Measurements from ENCODE around the gene ZIC4.

ZIC4 gene

DNA sequence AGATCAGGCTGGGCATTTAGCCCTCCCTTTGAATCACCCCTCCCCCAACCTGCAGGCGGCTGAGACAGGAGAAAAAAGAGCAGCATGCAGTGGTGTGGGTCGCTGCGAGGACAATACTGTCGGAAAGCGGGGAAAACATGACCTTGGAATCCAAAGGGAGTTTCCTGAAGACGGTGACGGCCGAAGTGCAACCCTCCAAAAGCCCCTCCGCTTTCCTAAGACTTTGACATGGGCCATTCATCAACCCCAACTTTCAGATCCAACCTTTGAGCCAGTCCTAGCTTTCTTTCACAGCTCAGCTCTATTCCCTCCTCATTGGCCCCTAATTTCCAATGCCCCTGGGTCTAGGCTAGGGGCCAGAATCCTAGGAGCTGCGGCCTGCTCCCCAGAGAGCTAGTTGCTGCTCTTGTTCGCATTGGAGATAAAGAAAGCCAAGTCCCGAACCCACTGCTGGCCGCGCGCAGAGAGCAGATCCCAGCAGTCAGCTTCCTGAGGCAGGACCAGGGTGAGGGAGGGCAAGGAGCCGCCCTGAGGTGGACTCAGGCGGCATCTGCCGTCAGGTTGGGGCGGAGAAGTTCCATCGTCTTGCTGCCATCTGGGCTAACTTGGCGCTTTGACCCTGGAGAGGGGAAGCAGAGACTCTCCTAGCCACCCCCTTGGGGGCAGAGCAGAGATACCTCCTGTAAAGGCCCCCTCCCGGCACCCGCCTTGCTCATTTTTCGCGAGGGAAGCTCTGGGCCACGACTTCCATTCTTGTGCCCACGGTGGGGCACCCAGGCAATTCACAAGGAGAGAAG, 914 bp downstream of the ZIC4 start:
- no peak for DNase-seq (ENCODE audit: low spot score)

DNA sequence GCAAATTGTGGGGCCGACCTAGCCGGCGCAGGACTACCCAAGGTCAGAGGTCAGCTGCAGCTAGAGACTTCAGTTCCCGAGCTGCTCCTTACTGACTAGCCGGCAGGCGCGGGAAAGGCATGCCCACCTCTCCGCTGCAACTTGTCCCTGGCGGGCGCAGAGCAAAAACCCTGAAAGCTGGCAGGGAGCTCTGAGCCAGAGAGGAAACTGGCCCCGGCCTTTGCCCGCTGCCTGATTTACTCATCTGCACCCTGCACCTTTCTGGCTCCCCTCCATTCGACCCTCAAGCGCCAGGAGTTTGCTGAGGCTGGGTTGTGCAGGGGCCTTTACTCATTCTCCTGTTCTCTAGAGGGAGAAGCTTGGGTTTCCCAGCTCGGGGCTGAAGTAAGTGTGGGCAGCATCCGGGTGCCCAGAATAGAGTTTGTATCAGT, 1.5 kb downstream of the ZIC4 start:
- DNase-seq (ENCODE audit: low spot score) = no peak

- no peak for DNase-seq (ENCODE audit: low spot score)
Measured at GRCh38 chr3:147404000-147404799, 2.1 kb downstream of the ZIC4 start.

DNA sequence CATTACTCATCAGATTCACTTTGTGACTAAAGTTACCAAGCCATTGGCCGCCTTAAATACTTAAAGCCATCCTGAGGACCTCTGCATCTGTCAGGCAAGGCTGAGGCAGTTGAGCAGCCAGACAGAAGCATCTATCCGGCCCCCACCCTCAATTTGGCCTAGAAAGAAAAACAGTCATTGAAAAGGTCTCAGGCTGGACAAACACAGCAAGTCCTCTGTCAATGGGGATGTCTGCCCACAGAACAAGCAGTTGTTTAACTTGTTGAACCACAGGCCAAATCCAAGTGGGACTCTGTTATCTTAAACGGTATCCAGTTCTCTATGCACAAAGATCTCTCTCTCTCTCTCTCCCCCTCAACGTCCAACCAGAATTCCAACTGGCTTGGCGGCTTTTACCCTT, 2.8 kb downstream of the ZIC4 start:
- DNase-seq (ENCODE audit: low spot score) = no peak

DNA sequence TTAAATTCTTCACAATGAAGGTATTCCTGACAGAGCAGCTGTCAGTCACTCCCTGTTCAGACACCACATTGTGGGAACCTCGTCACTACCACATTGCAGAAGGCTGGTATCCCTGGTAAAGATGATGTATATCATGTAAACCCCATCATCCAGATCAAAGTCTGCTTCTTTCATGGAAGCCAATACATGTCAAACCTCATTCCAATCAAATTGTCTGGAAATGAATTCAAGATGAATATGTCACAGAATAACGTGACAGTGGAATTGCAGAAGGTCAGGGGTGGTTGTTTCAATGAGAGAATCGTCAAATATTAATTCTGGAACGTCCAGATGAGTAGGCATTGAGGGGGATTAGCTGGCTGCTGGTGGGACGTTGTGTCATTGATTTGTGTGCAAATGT, 4.2 kb downstream of the ZIC4 start:
- no peak for DNase-seq (ENCODE audit: low spot score)

DNA sequence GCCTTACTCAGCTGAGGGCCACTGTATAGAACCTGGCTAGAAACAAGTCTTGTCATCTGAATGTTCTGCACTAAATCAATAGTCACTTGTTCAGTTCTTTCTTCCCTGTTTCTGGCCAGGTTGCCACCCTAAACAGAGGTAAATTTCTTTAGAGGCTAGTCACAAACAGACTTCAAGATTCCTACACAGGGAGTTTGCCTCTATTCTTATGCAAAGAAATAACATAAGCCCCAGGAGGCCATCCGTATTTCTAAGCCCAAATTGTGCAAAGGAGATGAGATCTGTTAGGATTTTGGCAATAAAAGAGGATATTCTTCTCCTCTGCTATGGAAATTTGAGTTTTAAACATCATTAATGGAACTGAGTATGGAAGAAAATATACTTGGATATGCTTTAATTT, 4.9 kb downstream of the ZIC4 start:
- no peak for DNase-seq (ENCODE audit: low spot score)

GRCh38 chr3:147400999-147401398, 5.3 kb downstream of the ZIC4 start:
- DNase-seq (ENCODE audit: low spot score) = no peak

DNA sequence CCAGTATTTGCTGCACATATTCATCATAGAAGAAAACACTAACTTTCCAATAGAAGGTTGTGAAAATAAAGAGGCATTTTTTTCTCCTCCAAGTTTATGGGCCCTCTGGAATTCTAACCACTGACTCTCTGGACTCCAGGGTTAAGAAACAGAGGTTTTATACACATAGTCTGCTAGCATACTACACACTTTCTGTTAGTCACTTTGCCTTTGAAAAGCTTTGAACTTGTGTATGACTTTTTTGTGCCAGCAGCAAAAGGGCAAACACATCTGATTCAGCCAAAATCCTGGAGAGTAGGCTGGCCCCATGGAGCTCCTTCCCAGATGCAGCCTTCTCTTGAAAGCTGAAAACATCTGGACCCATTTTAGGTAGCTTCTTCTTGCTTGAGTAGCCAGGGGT, 6.2 kb downstream of the ZIC4 start:
- no peak for DNase-seq (ENCODE audit: low spot score)

GRCh38 chr3:147398813-147399534, 7.4 kb downstream of the ZIC4 start:
- no peak for DNase-seq (ENCODE audit: low spot score)

GRCh38 chr3:147397875-147398812, 8.2 kb downstream of the ZIC4 start:
- DNase-seq (ENCODE audit: low spot score) = no peak

GRCh38 chr3:147397155-147397874, 9.0 kb downstream of the ZIC4 start:
- DNase-seq (ENCODE audit: low spot score) = no peak

DNA sequence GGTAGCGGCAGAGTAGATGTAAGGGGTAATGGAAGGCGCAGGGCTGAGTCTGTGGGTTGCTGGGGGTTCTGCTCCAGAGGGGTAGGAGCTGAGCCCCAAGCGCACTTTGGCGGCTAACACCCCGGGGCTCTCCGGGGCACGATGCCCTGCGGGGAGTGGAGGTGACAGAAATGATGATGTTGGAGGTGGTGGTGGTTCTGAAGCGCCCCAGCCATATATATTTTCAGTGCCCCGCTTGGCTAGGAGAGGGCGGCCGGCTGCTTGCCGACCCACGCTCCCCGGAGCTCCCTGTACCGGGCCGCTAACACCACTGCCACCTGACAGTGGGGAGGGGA, 9.7 kb downstream of the ZIC4 start:
- no peak for DNase-seq (ENCODE audit: low spot score)

DNA sequence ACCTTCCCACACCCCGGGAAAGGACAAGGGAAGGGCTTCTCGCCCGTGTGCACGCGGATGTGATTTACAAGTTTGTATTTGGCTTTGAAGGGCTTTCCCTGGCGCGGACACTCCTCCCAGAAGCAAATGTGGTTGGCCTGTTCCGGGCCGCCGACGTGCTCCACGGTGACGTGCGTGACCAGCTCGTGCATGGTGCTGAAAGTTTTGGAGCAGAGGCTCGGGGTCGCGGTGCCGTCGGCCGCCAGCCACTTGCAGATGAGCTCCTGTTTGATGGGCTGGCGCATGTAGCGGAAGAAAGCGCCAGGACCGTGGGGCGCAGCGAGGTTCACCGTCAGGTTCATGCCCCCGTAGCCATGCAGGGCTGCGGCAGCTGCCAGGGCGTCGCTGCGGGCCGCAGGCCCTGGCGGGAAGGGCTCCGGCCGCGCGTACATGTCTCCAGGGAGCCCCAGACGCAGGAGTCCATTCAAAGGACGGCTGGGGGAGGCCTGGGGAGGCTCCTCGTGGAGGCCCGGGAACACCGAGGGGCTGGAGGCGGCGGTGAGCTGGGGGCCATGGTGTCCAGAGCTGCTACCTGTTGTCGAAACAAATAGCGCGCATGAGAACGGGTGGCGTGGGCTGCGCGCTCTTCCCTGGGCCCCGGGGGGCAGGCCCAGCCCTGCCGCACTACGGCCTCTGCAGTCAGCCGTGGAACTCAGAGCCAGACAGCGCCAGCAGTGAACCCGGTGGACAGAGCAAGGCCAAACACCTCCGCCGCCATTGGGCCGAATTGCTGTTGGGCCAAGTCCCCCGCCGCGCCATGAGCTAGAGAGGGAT, 10.2 kb downstream of the ZIC4 start:
- no peak for DNase-seq (ENCODE audit: low spot score)

DNA sequence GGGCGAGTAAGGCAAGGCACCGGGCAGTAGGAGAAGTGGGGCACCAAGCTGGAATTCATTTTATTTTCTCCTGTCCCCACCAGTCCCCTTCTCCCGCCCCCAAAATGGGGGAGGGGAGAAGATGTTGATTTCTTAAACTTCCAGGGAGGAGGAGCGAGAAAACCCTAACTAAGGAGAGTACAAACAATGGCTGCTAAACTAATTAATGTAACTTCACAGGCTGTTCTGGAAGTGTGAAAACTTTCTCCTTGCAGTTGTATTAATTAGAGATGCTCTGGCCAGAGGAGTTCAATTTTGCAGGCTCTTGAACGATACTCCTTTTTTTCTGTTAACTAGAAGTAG, 11.5 kb downstream of the ZIC4 start:
- DNase-seq (ENCODE audit: low spot score) = no peak

GRCh38 chr3:147393943-147394883, 12.1 kb downstream of the ZIC4 start:
- DNase-seq (ENCODE audit: low spot score) = no peak

GRCh38 chr3:147393261-147393942, 12.9 kb downstream of the ZIC4 start:
- DNase-seq (ENCODE audit: low spot score) = no peak

- DNase-seq (ENCODE audit: low spot score) = no peak
Measured at GRCh38 chr3:147392625-147392946, 13.8 kb downstream of the ZIC4 start.

DNA sequence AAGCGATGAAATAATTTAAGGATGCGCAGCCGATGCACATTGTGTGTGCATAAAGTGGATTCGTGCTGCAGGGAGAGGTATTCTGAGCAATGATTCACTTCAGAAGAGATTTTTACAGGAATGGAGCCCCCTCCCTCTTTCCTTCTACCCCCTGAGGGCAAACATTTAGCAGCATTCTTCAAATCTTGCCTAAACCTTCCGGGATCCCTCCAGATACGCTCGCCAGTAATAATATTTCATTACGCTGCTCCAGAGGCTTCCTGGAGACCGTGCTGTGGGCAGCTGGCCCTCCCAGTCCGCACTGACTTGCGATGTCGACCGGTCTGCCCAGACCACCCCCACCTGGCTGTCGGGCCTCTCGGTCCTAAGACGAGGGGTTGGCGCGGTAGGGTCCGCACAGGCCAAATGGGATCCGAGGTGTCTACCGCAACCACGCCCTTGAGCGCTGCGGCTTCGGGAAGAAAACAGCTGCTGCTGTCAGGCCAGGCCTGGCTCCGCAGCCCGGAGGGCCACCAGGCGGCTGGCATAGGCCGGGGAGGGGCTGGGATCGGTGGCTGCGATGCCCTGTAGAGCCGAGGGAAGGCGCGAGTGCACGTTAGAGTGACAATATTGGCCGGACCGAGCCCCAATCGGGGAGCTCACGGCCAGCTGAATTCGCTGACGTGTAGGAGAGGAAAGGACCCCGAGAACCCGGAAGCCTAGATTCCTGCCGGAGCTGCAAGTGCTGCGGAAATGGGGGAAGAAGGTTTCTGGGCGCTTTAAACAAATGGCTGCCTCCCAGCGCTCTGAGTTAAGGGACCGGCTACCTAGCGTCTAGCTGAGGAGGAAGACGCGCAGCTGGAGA, 14.3 kb downstream of the ZIC4 start:
- no peak for DNase-seq (ENCODE audit: low spot score)
